ENCODE results near the gene SERPINE2. TPM values are rescaled to one million over a fixed set of nuclear protein-coding genes. Genes with fewer than 3 reads are reported as not detected.

The SERPINE2 gene
- total RNA-seq, 1 donor from 2014 or later, result 95.3 TPM

DNA sequence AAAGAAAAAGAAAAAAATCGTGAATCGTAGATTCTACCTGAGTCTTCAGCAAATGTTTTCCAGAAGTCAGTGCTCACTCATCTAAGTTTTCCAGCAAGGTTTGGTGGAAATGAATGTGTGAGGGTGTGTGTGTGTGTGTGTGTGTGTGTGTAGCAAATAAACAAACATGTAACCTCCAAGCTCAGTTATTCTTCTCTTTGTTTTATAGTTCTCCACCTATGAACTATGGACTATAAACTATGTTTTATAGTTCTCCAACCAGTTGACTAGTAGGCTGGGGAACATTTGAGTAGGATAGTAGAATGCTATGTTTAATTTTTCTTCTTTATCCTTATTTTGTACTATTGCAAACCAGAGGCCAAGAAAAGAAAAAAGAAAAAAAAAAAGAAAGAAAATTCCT lies 44.6 kb upstream of the SERPINE2 start:
- Histone ChIP-seq H3K27me3 (ENCODE audit: control insufficient read depth, insufficient read depth, low read length) (no peaks in the 10 kb centered on the region), H3K36me3 (ENCODE audit: control insufficient read depth, insufficient read depth, low read length) (no peaks in the 10 kb centered on the region), H3K4me3 (ENCODE audit: low read depth, low read length) (no peak overlapping the region)
- no peak for FAIRE-seq
- TF ChIP-seq CTCF (IDR thresholded peaks at IDR 0.05; ENCODE audit: insufficient read depth, low read length, severe bottlenecking), result no peak
- no peak for DNase-seq (ENCODE audit: low read depth)

DNA sequence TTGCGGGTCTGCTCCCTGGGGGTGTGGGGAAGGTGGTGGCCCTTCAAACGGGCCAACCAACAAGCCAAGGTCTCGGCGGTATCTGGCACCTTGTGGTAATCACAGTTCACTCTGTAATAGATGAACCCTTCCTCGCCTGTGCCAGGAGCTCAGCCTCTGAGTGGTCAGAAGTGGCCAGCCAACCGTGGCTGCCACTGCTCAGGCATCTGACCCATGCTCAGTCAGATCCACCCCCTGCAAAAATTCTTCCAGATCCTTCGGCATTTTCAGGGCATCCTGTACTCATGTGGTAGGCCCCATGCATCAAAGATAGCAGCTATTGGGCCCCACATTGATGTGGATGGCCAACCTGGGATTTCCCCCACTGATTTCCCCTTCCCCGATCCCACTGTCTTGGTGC lies 39.6 kb upstream of the SERPINE2 start:
- TF ChIP-seq CTCF (IDR thresholded peaks at IDR 0.05; ENCODE audit: insufficient read depth, low read length, severe bottlenecking), result no peak
- no peaks in the 10 kb centered on the region for H3K36me3 ChIP-seq (ENCODE audit: control insufficient read depth, insufficient read depth, low read length)
- FAIRE-seq (no peak), DNase-seq (ENCODE audit: low read depth) (no peak)
- H3K4me3 ChIP-seq (ENCODE audit: low read depth, low read length), result no peak overlapping the region
- no peaks in the 10 kb centered on the region for H3K27me3 ChIP-seq (ENCODE audit: control insufficient read depth, insufficient read depth, low read length)

GRCh38 chr2:224077773-224078507 lies 38.9 kb upstream of the SERPINE2 start:
- H3K36me3 ChIP-seq (ENCODE audit: control insufficient read depth, insufficient read depth, low read length), result no peaks in the 10 kb centered on the region
- H3K27me3 ChIP-seq (ENCODE audit: control insufficient read depth, insufficient read depth, low read length), result no peaks in the 10 kb centered on the region
- TF ChIP-seq CTCF (IDR thresholded peaks at IDR 0.05; ENCODE audit: insufficient read depth, low read length, severe bottlenecking), result no peak
- DNase-seq (ENCODE audit: low read depth) (no peak), FAIRE-seq (no peak)
- no peak overlapping the region for H3K4me3 ChIP-seq (ENCODE audit: low read depth, low read length)

DNA sequence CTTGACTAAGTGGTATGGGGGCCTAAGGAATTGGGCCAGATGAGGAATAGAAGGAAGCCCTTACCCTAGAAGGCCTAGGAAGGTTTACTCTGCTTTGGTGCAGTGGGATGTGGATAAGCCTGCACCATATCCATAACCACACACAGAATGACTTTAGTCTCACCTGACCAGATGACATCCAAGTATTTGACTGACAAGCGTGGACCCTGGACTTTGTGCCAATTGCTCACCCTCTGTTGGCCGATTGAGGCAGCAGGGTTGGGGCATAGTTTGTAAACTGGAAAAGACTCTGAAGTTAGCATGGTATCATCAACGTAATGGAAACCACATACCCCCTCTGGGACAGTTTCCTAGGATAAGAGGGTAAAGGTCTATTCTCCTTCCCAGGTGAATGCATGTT lies 36.5 kb upstream of the SERPINE2 start:
- DNase-seq (ENCODE audit: low read depth), result no peak
- H3K4me3 ChIP-seq (ENCODE audit: low read depth, low read length), result no peak overlapping the region
- no peak for TF ChIP-seq CTCF (IDR thresholded peaks at IDR 0.05; ENCODE audit: insufficient read depth, low read length, severe bottlenecking)
- FAIRE-seq, result no peak
- H3K27me3 ChIP-seq (ENCODE audit: control insufficient read depth, insufficient read depth, low read length), result no peaks in the 10 kb centered on the region
- no peaks in the 10 kb centered on the region for H3K36me3 ChIP-seq (ENCODE audit: control insufficient read depth, insufficient read depth, low read length)

- Histone ChIP-seq H3K36me3 (ENCODE audit: control insufficient read depth, insufficient read depth, low read length) (no peaks in the 10 kb centered on the region), H3K4me3 (ENCODE audit: low read depth, low read length) (no peak overlapping the region), H3K27me3 (ENCODE audit: control insufficient read depth, insufficient read depth, low read length) (no peaks in the 10 kb centered on the region)
- TF ChIP-seq CTCF (IDR thresholded peaks at IDR 0.05; ENCODE audit: insufficient read depth, low read length, severe bottlenecking), result no peak
- DNase-seq (ENCODE audit: low read depth) (no peak), FAIRE-seq (no peak)
These were observed 34.6 kb upstream of the SERPINE2 start for GRCh38 chr2:224073676-224074075.

All from bronchial epithelial cell (primary cell).